Fibroblast of mammary gland (primary cell): ENCODE results near the gene ERN2.
"Not testable (repeated sequence)": the region's sequence is repeated elsewhere in the genome, so short reads cannot be mapped to it uniquely, and the experiment has no call there.

Source experiments
- DNase-seq: peaks from one replicate; pipeline ENCODE4 v3.0.0-alpha.2; 2010; ENCODE audit warnings: low read depth
- H3K4me3 ChIP-seq: 2 replicates; pipeline ENCODE4 v1.5.1; 2011; ENCODE audit warnings: low read depth, mild to moderate bottlenecking, low read length, moderate library complexity; ENCODE audit not compliant: control insufficient read depth
- TF ChIP-seq, protein P1 (sequence below): conservative IDR thresholded peaks from 2 replicates; pipeline ENCODE4 v1.5.1; 2011; ENCODE audit warnings: low read depth, low read length, inconsistent platforms; ENCODE audit not compliant: control insufficient read depth, insufficient read depth

The ERN2 gene

DNA sequence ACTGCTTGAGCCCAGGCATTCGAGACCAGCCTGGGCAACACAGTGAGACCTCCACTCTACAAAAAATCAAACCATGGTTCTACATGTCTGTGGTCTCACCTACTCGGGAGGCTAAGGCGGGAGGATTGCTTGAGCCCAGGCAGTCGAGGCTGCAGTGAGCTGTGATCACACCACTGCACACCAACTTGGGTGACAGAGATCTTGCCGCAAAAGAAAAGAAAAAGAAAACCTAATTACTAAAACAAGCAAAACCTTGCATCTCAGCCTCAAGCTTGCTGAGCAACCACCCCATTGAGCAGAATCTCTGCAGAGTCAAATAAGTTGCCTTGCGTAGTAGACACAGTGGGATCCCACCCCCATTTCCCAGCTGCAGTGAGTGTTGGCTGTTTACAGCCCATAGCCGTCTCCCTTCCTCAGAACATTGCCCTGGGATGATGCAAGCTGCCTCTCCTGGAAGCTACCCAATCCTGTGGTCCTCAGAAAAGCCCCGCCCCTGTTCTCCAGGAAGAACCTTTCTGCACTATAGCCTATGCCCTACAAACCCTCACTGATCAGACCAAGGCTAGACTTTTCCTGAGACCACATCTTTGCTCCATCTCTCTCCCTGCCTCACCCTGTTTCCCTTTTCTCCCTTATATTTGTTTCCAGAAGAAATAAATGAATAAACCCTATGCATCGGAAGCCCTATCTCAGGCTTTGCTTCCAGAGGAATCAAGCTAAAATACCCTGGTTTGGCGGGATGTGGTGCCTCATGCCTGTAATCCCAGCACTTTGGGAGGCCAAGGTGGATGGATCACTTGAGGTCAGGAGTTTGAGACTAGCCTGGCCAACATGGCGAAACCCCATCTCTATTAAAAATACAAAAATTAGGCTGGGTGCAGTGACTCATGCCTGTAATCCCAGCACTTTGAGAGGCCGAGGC lies 16.7 kb upstream of the ERN2 start:
- H3K4me3 ChIP-seq: no peak overlapping the region
- DNase-seq: peak; percentile 85
- TF ChIP-seq, protein P1, sequence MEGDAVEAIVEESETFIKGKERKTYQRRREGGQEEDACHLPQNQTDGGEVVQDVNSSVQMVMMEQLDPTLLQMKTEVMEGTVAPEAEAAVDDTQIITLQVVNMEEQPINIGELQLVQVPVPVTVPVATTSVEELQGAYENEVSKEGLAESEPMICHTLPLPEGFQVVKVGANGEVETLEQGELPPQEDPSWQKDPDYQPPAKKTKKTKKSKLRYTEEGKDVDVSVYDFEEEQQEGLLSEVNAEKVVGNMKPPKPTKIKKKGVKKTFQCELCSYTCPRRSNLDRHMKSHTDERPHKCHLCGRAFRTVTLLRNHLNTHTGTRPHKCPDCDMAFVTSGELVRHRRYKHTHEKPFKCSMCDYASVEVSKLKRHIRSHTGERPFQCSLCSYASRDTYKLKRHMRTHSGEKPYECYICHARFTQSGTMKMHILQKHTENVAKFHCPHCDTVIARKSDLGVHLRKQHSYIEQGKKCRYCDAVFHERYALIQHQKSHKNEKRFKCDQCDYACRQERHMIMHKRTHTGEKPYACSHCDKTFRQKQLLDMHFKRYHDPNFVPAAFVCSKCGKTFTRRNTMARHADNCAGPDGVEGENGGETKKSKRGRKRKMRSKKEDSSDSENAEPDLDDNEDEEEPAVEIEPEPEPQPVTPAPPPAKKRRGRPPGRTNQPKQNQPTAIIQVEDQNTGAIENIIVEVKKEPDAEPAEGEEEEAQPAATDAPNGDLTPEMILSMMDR: no peak

DNA sequence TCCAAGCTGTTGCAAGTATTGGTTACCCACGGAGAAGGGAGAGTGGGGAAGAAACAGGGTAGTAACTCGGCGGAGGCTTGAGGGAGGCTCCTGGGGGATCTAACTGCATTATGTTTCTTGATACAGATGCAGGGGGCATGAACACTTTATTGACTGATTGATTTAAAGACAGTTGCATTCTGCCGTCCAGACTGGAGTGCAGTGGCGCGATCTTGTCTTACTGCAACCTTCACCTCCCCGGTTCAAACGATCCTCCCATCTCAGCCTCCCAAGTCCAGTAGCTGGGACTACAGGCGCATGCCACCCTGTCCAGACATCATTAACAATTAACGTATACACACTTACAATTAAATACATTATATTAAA lies 15.1 kb upstream of the ERN2 start:
- TF ChIP-seq, protein P1: no peak
- H3K4me3 ChIP-seq: no peak overlapping the region
- no peak for DNase-seq

DNA sequence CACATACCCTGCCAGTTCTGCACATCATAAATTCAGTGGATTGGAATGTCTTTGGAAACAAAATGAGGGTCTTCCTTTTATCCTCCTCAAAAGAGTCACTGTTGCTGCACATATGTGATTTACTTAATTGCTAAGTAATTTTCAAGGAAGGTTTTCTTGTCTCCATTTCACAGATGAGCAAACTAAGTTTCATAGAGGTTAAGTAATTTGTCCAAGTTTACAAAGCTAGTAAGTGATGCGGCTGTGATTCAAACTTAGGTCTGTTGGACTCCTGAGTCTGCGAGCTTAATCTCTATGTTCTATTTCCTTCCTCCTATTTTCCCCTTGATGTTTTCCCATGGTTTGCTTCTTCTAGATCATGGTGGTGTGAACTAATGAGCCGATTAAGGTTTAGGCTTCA lies 13.7 kb upstream of the ERN2 start:
- no peak for DNase-seq
- no peak overlapping the region for H3K4me3 ChIP-seq
- TF ChIP-seq, protein P1: no peak

DNA sequence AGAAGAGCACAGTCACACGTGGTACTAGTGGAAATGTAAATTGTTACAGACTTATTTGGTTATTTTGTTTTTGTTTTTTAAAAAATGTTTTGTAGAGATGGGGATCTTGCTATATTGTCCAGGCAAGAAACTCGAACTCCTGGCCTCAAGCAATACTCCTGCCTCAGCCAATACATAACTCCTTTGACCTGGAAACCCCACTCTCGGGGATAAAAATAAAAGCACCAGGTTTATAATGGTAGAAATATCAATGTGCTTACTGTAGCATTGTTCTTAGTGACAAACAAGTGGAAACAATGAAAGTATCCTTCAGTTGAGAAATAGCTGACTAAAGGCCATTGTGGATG lies 11.7 kb upstream of the ERN2 start:
- no peak for DNase-seq
- TF ChIP-seq, protein P1: no peak
- H3K4me3 ChIP-seq: no peak overlapping the region

DNA sequence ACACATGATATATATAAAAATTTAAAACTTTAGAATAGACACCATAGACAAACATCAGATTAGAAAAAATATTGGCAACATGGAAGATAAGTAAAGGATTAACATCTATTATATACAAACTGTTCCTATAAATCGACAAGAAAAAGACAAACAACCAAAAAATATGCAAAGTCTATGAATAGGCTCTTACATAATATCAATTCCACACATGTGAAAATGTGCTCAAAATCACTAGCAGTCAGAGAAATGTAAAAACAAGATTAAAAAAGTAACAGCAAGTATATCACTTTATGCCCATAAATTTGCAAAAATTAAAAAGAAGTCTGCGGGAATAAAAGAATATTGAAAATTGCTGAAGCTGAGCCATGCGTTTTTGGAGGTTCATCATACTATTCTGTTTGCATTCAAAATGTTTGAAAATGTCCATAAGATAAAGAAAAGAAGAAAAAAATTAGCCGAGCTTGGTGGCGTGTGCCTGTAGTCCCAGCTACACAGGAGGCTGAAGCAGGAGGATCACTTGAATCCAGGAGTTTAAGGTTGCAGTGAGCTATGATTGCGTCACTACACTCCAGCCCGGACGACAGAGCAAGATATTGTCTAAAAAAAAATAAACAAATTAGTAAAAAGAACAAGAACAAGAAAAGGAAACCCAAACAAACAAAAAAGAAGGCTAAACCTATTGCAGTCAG lies 11.2 kb upstream of the ERN2 start:
- TF ChIP-seq, protein P1: no peak
- H3K4me3 ChIP-seq: no peak overlapping the region
- DNase-seq: no peak

DNA sequence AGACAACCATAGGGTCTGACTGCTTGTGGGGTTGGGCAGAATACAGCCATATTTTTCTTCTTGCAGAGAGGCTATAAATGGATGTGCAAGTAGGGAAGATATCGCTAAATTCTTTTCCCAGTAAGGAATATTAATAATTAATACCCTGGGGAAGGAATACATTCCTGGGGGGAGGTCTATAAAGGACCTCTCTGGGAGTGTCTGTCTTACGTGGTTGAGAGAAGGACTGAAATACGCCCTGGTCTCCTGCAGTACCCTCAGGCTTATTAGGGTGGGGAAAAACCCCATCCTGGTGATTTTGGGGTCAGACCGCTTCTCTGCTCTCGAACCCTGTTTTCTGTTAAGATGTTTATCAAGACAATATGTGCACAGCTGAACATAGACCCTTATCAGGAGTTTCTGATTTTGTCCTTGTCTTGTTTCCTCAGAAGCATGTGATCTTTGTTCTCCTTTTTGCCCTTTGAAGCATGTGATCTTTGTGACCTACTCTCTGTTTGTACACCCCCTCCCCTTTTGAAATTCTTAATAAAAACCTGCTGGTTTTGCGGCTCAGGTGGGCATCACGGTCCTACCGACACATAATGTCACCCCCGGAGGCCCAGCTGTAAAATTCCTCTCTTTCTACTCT lies 9.7 kb upstream of the ERN2 start:
- not testable (repeated sequence) for DNase-seq, H3K4me3 ChIP-seq

DNA sequence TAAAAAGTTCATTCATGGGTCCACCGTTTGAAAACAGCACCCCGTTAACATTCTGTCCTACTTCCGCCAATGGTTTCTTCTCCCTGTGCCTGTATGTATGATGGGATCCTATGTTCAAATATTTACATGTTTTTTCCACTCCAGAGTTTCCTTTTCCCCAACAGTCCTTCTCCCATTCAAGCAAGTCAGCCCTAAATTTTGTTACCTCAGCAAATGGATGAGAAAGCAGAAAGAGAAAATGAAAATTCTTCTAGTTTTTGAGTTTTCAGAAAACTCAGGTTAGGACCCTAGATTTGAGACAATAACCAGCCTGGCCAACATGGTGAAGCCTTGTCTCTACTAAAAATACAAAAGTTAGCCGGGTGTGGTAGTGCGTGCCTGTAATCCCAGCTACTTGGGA lies 3.5 kb upstream of the ERN2 start:
- DNase-seq: no peak
- H3K4me3 ChIP-seq: no peak overlapping the region
- TF ChIP-seq, protein P1: no peak
